ENCODE measurements around the gene SMIM43.
A peak's percentile ranks its signal among the peaks of the same experiment; 100 is the strongest.

The SMIM43 gene

DNA sequence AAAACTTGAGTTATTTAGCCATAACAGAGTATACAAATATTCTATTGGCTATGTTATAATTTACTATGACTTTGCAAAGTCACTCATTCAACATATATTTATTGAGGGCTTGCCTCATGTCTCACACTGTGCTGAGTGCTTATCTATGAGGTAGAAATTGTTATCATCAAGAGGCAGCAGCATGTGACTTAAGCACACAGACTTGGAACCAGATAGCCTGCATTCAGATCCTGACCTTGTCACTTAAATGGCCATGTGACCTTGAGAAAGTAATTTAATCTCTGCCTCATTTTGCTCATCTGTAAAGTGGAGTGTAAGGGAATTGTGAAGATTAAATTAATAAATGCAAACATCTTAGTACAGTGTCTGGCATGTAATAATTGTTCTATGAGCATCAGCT lies 26.0 kb upstream of the SMIM43 start:
- TF ChIP-seq POLR2A (IDR thresholded peaks at IDR 0.05; ENCODE audit: low read depth, low read length): no peak
- no peak for DNase-seq (ENCODE audit: insufficient read length, low spot score)
- no peak for FAIRE-seq

DNA sequence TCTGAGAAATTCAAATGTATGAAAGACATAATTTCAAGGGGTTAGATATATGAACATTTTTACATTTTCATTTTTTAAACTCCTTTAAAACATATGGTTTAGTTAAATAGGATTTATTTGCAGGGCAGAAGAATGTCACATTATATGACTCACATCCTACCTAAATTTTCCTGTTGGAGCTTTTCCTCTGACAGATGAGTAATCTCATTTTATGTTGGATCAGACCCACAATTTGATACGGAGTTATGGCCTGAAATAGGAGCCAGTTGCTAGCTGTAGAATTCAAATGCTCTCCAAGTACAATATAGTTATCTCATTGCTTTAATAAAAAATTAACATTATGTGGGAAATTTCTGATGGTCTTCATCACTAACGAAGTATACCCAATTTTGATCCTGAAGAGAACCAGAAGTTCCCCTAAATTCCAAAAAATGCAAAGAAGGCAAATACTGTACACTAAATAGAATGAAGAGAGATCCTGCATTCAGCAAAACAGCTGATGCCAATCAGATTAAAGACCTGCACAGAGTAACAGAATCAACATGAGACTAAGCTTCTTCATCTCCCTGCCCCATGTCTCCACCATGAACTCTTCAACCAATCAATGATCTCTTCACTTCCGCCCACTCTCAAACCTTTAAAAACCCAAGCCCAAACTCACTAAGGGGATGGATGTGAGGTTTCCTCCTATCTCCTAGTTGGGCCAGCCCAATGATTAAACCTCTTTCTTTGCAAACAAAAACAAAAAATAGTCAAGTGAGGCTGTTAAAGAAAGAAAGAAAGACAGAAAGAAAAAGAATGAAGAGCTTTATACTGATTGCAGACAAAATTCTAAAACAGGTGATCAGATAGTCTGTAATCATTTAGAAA lies 25.2 kb upstream of the SMIM43 start:
- TF ChIP-seq POLR2A (IDR thresholded peaks at IDR 0.05; ENCODE audit: low read depth, low read length): no peak
- no peak for DNase-seq (ENCODE audit: insufficient read length, low spot score)
- no peak for FAIRE-seq

DNA sequence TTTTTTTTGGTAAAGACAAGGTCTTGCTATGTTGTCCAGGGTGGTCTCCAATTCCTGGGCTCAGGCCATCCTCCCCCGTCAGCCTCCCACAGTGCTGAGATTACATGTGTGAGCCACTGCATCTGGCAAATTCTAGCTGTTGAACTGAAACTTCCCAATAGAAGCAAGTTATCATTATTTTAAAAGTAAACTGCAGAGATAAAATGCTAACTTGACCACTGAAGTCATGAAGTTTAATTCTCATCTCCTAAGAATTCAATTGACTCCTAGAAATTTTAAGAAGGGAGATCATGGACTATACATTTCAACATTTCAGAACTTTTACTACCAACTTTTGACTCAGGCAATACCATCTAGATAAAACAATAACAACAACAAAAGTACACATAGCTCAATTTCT lies 24.5 kb upstream of the SMIM43 start:
- TF ChIP-seq POLR2A (IDR thresholded peaks at IDR 0.05; ENCODE audit: low read depth, low read length): no peak
- no peak for DNase-seq (ENCODE audit: insufficient read length, low spot score)
- no peak for FAIRE-seq

DNA sequence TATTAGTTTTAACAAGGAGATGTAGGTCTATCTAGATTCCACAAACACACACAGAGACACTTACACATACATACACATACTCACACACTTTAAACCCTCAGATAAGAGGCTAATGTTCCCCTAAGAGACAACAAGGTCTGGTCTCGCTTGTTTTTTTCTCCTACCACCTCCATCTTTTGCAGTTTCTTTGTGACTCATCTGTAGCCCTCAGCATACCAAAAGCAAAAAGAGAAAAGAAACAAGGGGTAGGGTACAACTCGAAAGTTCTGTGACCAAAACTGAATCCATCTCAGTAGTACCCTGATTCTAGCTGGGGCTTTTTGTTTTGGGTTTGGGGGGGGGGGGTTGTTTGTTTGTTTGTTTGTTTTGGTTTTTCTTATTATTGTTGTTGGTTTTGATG lies 23.9 kb upstream of the SMIM43 start:
- DNase-seq (ENCODE audit: insufficient read length, low spot score) (no peak), FAIRE-seq (no peak)
- no peak for TF ChIP-seq POLR2A (IDR thresholded peaks at IDR 0.05; ENCODE audit: low read depth, low read length)

DNA sequence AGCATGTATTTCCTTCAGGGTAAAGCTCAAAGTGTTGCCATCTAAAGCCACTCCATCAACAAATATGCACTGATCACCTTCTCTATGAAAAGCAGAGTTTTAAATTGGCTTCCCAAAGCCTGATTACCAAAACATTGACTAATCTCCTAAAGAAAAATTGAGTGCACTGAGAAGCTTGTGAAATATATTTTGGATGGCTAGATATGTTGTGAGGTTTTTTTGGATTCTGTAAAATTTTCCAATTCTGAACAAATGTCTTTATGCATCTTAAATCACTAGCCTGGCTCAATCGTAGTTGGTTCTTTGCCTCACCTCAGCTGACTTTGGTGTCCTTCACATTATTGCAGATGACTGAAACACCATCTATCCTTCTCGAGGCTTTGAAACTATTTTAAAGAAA lies 21.3 kb upstream of the SMIM43 start:
- TF ChIP-seq POLR2A (IDR thresholded peaks at IDR 0.05; ENCODE audit: low read depth, low read length): no peak
- no peak for DNase-seq (ENCODE audit: insufficient read length, low spot score)
- no peak for FAIRE-seq

DNA sequence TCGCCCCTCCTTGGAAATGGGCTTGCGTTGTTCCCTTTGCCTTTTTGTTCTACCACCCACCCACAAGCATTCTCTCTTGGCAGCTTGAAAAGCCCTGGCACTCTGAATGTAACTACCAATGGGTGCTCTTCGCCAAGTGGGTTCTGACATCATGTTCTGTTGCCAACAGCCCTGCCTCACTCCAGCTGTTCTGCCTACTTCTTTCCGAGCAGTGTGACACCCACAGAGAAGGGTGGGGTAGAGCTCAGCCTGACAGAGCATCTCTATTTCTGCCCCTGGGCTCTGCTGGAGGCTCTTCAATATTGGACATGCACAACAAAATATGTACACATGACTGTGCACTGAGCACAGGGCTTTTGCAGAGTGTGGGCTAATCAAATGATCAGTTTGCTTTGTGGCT lies 20.5 kb upstream of the SMIM43 start:
- DNase-seq (ENCODE audit: insufficient read length, low spot score): no peak
- no peak for FAIRE-seq
- no peak for TF ChIP-seq POLR2A (IDR thresholded peaks at IDR 0.05; ENCODE audit: low read depth, low read length)

DNA sequence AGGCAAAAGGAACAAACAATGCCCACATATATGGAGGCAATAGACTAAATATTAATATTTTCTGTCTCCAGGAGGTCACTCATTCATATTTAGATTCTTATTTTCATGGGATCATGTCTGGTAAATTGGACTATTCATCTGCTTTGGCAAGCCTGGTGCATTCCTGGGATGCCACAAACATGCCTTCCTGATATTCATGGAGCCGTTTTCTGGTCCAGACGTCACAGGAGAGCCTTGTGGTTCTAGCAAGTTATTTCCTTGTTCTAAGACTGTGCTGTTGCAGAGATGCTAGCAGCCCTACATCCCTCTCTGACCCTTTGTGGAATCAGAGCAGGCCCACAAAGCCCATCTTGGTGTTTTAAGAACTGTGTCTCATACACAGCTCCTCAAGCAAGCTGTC lies 20.0 kb upstream of the SMIM43 start:
- DNase-seq (ENCODE audit: insufficient read length, low spot score) (peak; percentile 16), FAIRE-seq (peak; percentile 89)
- TF ChIP-seq POLR2A (IDR thresholded peaks at IDR 0.05; ENCODE audit: low read depth, low read length): no peak

DNA sequence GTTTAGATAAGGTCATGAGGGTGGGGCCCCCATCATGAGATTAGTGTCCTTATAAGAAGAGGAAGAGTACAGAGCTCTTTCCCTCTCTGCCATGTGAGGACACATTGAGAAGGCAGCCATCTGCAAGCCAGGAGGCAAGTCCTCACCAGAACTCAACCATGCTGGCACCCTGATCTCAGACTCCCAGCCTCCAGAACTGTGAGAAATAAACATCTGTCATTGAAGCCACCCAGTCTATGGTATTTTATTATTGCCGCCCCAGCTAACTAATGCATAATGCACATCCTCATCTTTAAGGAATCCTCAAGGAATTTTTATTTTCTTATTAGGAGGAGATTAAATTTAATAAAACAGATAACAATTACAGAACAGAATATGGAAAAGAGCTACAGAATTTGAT lies 19.4 kb upstream of the SMIM43 start:
- FAIRE-seq: no peak
- TF ChIP-seq POLR2A (IDR thresholded peaks at IDR 0.05; ENCODE audit: low read depth, low read length): no peak
- DNase-seq (ENCODE audit: insufficient read length, low spot score): no peak

DNA sequence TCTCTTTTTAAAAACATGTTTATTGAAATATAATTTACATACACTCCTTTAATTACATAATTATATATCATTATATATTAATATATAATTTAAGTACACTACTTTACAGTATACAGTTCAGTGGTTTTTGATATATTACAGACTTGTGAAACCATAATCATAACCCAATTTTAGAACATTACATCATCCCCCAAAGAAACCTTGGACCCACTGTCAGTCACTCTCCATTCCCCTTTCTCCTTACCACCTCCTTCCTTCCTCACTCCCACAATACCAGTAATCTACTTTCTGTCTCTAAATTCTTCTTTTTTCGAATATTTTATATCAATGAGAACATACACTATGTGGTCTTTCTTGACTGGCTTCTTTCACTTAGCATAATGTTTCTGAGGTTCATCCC lies 18.2 kb upstream of the SMIM43 start:
- FAIRE-seq: no peak
- no peak for DNase-seq (ENCODE audit: insufficient read length, low spot score)
- TF ChIP-seq POLR2A (IDR thresholded peaks at IDR 0.05; ENCODE audit: low read depth, low read length): no peak

DNA sequence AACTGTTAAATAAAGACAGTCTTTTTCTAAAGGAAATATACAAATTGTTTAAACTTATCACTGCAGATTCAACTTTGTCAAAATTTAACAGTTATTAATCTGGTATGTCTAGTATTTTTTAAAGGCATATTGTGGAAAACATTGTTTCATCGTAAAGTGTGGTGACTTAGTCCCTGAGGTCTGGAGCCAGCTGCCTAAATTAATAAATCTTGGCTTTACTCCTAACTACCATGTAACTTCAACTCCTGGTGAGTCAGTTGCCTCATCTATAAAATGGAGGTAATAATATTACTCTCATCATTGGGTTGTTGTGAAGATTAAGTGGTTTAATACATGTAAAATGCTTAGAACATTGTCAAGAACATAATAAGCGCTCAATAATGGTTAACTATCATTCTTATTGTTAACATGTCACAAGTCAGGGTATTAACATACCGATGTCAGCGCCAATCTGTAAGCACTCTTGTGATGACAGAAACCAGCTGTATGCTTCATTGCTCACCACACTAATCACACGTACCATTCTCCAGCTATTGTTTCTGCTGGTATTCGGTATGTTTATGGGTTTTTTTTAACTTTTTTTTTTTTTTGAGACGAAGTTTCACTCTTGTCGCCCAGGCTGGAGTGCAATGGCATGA lies 14.1 kb upstream of the SMIM43 start:
- no peak for FAIRE-seq
- no peak for TF ChIP-seq POLR2A (IDR thresholded peaks at IDR 0.05; ENCODE audit: low read depth, low read length)
- DNase-seq (ENCODE audit: insufficient read length, low spot score): no peak

DNA sequence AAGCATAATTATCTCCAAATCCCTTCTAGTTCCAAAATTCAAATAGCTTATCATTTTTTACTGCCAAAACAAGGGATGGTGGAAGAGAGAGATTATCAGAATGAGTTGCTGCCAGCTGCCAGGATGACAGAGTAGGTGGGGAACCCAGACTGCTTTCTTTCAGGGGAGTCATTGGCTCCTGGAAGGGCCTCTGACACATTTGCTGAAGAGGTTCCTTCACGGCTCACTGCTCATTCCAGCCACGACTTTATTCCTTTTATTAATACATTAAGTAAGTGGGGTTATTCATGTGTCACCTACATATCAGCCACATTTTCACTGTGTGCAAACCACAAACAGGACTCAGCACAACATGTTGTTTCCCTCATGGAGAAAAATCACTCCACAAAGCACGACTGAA lies 12.7 kb upstream of the SMIM43 start:
- no peak for TF ChIP-seq POLR2A (IDR thresholded peaks at IDR 0.05; ENCODE audit: low read depth, low read length)
- FAIRE-seq (no peak), DNase-seq (ENCODE audit: insufficient read length, low spot score) (no peak)

DNA sequence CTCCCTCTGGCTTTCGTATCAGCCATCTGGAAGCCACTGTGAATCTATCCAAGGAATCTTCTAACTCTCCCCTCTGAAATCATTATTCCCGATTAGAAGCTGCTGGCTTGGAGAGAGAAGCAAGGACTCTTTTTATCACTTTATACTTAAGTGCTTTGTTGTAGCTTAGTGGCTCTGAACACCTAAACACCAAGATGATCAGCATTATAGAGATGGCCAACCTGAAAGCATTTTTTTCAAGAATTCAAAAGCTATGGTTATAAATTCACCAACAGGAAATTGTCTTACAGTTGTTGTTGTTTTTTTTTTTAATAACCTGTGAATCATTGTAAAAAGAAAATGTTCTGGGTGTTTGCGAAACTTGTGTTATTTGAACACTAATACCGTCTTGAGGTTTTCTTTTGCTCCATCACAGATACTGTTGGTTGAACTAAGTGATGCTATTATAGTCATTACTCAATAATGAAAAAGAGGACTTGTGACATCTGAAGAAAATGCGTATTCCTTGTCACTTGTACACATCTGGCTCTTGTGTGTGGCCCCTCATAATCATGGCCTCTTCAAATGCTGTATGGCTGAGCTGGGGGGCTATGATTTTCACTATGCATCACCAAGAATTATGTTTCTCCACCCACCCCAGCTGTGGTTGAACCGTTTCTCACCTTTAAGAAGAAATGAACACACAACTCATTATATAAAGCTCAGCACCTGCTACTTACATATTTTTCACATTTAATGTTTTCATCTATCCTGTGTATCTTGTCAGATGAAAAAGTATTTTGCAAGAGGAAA lies 11.8 kb upstream of the SMIM43 start:
- FAIRE-seq: no peak

DNA sequence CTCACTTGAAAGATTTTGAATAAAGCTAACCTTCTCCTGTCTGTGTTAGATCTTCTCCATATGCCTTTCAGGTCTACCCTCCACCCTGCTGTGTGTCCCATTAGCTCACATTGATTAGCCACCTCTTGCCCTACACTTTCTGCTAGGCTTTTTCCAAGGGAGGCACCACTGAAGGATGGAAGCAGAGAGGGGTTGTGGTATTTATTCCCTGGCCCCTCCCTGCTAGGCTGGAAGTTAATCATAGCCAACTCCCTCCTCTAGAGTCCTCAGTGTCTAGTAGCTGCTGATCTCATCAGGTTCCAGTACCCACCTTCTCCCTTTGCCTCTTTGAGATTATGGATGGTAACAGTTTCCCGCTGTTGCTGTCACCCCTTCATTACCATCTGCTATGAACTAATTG lies 8.9 kb upstream of the SMIM43 start:
- FAIRE-seq: no peak
- no peak for TF ChIP-seq POLR2A (IDR thresholded peaks at IDR 0.05; ENCODE audit: low read depth, low read length)
- no peak for DNase-seq (ENCODE audit: insufficient read length, low spot score)

More for the DNA sequence above, 11.8 kb upstream of the SMIM43 start:
- no peak for TF ChIP-seq POLR2A (IDR thresholded peaks at IDR 0.05; ENCODE audit: low read depth, low read length)
- no peak for DNase-seq (ENCODE audit: insufficient read length, low spot score)

DNA sequence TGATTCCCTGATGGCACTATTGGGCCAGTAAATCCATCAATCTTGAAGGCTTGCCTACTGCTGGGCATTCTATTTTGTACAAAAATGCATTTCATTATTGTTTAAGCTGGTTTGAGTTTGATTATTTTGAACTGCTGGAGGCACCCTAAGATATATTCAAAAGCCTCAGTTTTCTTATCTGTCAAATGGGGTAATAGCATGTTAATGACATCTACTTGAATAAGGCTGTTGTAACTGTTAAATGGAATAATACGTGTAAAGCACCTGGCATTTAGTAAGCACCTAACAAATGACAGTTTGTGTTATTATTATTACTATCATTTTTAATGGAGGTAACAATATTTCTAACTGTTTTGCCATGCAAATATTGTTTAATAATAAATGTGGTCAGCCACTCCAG lies 6.9 kb upstream of the SMIM43 start:
- DNase-seq (ENCODE audit: insufficient read length, low spot score) (no peak), FAIRE-seq (no peak)
- TF ChIP-seq POLR2A (IDR thresholded peaks at IDR 0.05; ENCODE audit: low read depth, low read length): no peak

Measured in H54 (cell line).